Measurements from ENCODE around the gene SLC30A9.

GRCh38 chr4:41985151-41985550, 5.2 kb upstream of the SLC30A9 start:
- TF ChIP-seq CTCF (IDR thresholded peaks at IDR 0.05 in 8 of 11, conservative IDR thresholded peaks at IDR 0.05 in 3 of 11) = no peak
- no peak for TF ChIP-seq POLR2A (IDR thresholded peaks at IDR 0.05)
- TF ChIP-seq POLR2AphosphoS5 (IDR thresholded peaks at IDR 0.05) = no peak

Data from spleen (tissue), 7 donors.